Measurements from ENCODE around the gene ITGA6.

Gene ITGA6

GRCh38 chr2:172416447-172417058 is 10.8 kb upstream of the ITGA6 start:
- DNase-seq (ENCODE audit: low spot score), result no peak

GRCh38 chr2:172420216-172420615 is 7.2 kb upstream of the ITGA6 start:
- no peak for DNase-seq (ENCODE audit: low spot score)

GRCh38 chr2:172423160-172423559 is 4.2 kb upstream of the ITGA6 start:
- DNase-seq (ENCODE audit: low spot score), result no peak

- DNase-seq (ENCODE audit: low spot score), result no peak
Measured at GRCh38 chr2:172425336-172425735, 2.0 kb upstream of the ITGA6 start.

GRCh38 chr2:172426635-172427255 is 641 bp upstream of the ITGA6 start:
- no peak for DNase-seq (ENCODE audit: low spot score)

- no peak for DNase-seq (ENCODE audit: low spot score)
Measured at GRCh38 chr2:172427990-172428831, 825 bp downstream of the ITGA6 start.

- no peak for DNase-seq (ENCODE audit: low spot score)
Measured at GRCh38 chr2:172428832-172429210, 1.4 kb downstream of the ITGA6 start.

GRCh38 chr2:172429301-172429968 is 2.0 kb downstream of the ITGA6 start:
- no peak for DNase-seq (ENCODE audit: low spot score)

GRCh38 chr2:172430027-172430426 is 2.6 kb downstream of the ITGA6 start:
- DNase-seq (ENCODE audit: low spot score), result no peak

- DNase-seq (ENCODE audit: low spot score), result no peak
Measured at GRCh38 chr2:172430678-172431077, 3.3 kb downstream of the ITGA6 start.

- no peak for DNase-seq (ENCODE audit: low spot score)
Measured at GRCh38 chr2:172431463-172431862, 4.1 kb downstream of the ITGA6 start.

- no peak for DNase-seq (ENCODE audit: low spot score)
Measured at GRCh38 chr2:172431993-172432392, 4.6 kb downstream of the ITGA6 start.

GRCh38 chr2:172433144-172433543 is 5.8 kb downstream of the ITGA6 start:
- DNase-seq (ENCODE audit: low spot score), result no peak

GRCh38 chr2:172434821-172435605 is 7.6 kb downstream of the ITGA6 start:
- DNase-seq (ENCODE audit: low spot score), result no peak

GRCh38 chr2:172435606-172435911 is 8.2 kb downstream of the ITGA6 start:
- DNase-seq (ENCODE audit: low spot score), result no peak

- DNase-seq (ENCODE audit: low spot score), result no peak
Measured at GRCh38 chr2:172436889-172437288, 9.5 kb downstream of the ITGA6 start.

- no peak for DNase-seq (ENCODE audit: low spot score)
Measured at GRCh38 chr2:172437419-172438341, 10.3 kb downstream of the ITGA6 start.

GRCh38 chr2:172438741-172439508 is 11.5 kb downstream of the ITGA6 start:
- no peak for DNase-seq (ENCODE audit: low spot score)

- no peak for DNase-seq (ENCODE audit: low spot score)
Measured at GRCh38 chr2:172439509-172439860, 12.1 kb downstream of the ITGA6 start.

GRCh38 chr2:172439911-172440310 is 12.5 kb downstream of the ITGA6 start:
- no peak for DNase-seq (ENCODE audit: low spot score)

Data from hematopoietic multipotent progenitor cell treated with erythropoietin and hydrocortisone succinate and interleukin-3 and kit ligand, for 15 days (in vitro differentiated cells).